HCT116 (cell line): ENCODE results near the gene KCNIP4. TPM values are rescaled to one million over a fixed set of nuclear protein-coding genes. Genes with fewer than 3 reads are reported as not detected.

Experiments used
- ATAC-seq: fragments of 200-7000 bp; cut with Tn5 transposase; 2 replicates; pipeline ENCODE4 v1.9.1; 2020; ENCODE audit warnings: mild to moderate bottlenecking, moderate library complexity
- BruUV-seq: library from RNA; stranded (reverse); fragments of 400-500 nt; replicated peaks from 2 replicates; lab custom pipeline; 2021; lab: Mats Ljungman, UMichigan
- CTCF ChIA-PET: fragments of 300-600 bp; sonication (Branson Sonifier 250); formaldehyde crosslinking; loops from one replicate; lab custom pipeline; 2021; ENCODE audit warnings: antibody characterized with exemption; lab: Charles Lee
- POLR2A ChIA-PET: fragments of 300-600, 350-600 bp; sonication (Branson Sonifier 250); formaldehyde crosslinking; loops from one replicate; lab custom pipeline; 2021; ENCODE audit warnings: antibody characterized with exemption; lab: Charles Lee
- RAD21 ChIA-PET, 2 experiments: fragments of 300-600 bp; sonication (Branson Sonifier 250); formaldehyde crosslinking; loops; one replicate each; lab custom pipeline; 2023; ENCODE audit warnings: low total read pairs in 2 of 2; ENCODE audit not compliant: uncharacterized antibody in 2 of 2, unreplicated experiment in 2 of 2, low non-redundant PET in 1 of 2; lab: Charles Lee
- DNase-seq: peaks from one replicate; pipeline ENCODE4 v3.0.0-alpha.2; 2010; ENCODE audit warnings: low read depth, low spot score
- H2AFZ ChIP-seq: fragments of 200-600 bp; shearing (Covaris generic), sonication (generic); 2 replicates; pipeline ENCODE4 v1.6.1; 2017; ENCODE audit warnings: low read depth, mixed run types, mixed read lengths, antibody characterized with exemption, low read length; ENCODE audit not compliant: poor library complexity, severe bottlenecking
- H3K27ac ChIP-seq: 2 replicates; pipeline ENCODE4 v1.5.1; 2012; ENCODE audit warnings: low read depth, low read length
- H3K27me3 ChIP-seq: fragments of 200-600 bp; sonication (generic); 2 replicates; pipeline ENCODE4 v1.6.1; 2016; ENCODE audit warnings: mixed run types, low read length, mixed read lengths; ENCODE audit not compliant: insufficient read depth
- H3K36me3 ChIP-seq, 2 experiments: fragments of 200-500 bp in 1 of 2; fragments of 200-600 bp in 1 of 2; sonication (Bioruptor generic) in 1 of 2; sonication (generic) in 1 of 2; 2 replicates each; pipeline versions ENCODE4 v1.5.1 to v1.6.1; 2014 to 2016; ENCODE audit warnings: low read length in 2 of 2, inconsistent platforms in 1 of 2, mixed read lengths in 1 of 2, mixed run types in 1 of 2; ENCODE audit not compliant: insufficient read depth in 2 of 2, control insufficient read depth in 1 of 2
- H3K4me1 ChIP-seq, 2 experiments: fragments of 200-600 bp in 1 of 2; sonication (generic) in 1 of 2; 2 replicates each; pipeline versions ENCODE4 v1.5.1 to v1.6.1; 2012 to 2017; ENCODE audit warnings: low read length in 2 of 2, inconsistent platforms in 1 of 2, mild to moderate bottlenecking in 1 of 2, mixed read lengths in 1 of 2, mixed run types in 1 of 2, moderate library complexity in 1 of 2; ENCODE audit not compliant: insufficient read depth in 2 of 2, control insufficient read depth in 1 of 2
- H3K4me2 ChIP-seq: fragments of 200-600 bp; sonication (generic); 2 replicates; pipeline ENCODE4 v1.6.1; 2017; ENCODE audit warnings: mixed run types, low read length, mixed read lengths
- H3K4me3 ChIP-seq, 2 experiments: fragments of 200-600 bp in 1 of 2; sonication (generic) in 1 of 2; replicated peaks in 1 of 2; 2 replicates each; pipeline ENCODE4 v1.5.1; 2011 to 2016; ENCODE audit warnings: low read length in 2 of 2, control low read depth in 1 of 2, low read depth in 1 of 2, mild to moderate bottlenecking in 1 of 2, mixed read lengths in 1 of 2, mixed run types in 1 of 2
- H3K79me2 ChIP-seq: fragments of 200-600 bp; sonication (generic); 2 replicates; pipeline ENCODE4 v1.6.1; 2017; ENCODE audit warnings: mild to moderate bottlenecking, mixed run types, low read length, moderate library complexity, mixed read lengths; ENCODE audit not compliant: insufficient read depth
- H3K9ac ChIP-seq: fragments of 200-600 bp; sonication (generic); 2 replicates; pipeline ENCODE4 v1.6.1; 2016; ENCODE audit warnings: low read length, mixed read lengths
- H3K9me2 ChIP-seq: fragments of 200-600 bp; sonication (generic), shearing (Covaris generic); 2 replicates; pipeline ENCODE4 v1.6.1; 2017; ENCODE audit warnings: mixed run types, mild to moderate bottlenecking, moderate library complexity; ENCODE audit not compliant: insufficient read depth
- H3K9me3 ChIP-seq, 2 experiments: fragments of 200-500 bp in 1 of 2; fragments of 200-600 bp in 1 of 2; sonication (Bioruptor generic) in 1 of 2; sonication (generic) in 1 of 2; 2 replicates each; pipeline ENCODE4 v1.6.1; 2014 to 2017; ENCODE audit warnings: low read length in 2 of 2, mixed read lengths in 2 of 2, inconsistent platforms in 1 of 2, low read depth in 1 of 2, mild to moderate bottlenecking in 1 of 2, mixed run types in 1 of 2, moderate library complexity in 1 of 2; ENCODE audit not compliant: control insufficient read depth in 1 of 2, insufficient read depth in 1 of 2
- H4K20me1 ChIP-seq: fragments of 200-600 bp; sonication (generic), shearing (Covaris generic); 2 replicates; pipeline ENCODE4 v1.6.1; 2017; ENCODE audit warnings: mixed run types, mild to moderate bottlenecking, moderate library complexity; ENCODE audit not compliant: insufficient read depth
- ATF3 ChIP-seq: IDR thresholded peaks from 2 replicates; pipeline ENCODE4 v1.6.1; 2012
- CTCF ChIP-seq, 3 experiments: fragments of 200-600 bp in 1 of 3; sonication (generic) in 1 of 3; IDR thresholded peaks in 2 of 3; conservative IDR thresholded peaks in 1 of 3; 2 replicates each; pipeline ENCODE4 v1.5.1; 2012 to 2017; ENCODE audit warnings: low read depth in 2 of 3, low read length in 2 of 3, antibody characterized with exemption in 1 of 3, borderline replicate concordance in 1 of 3, control low read depth in 1 of 3, mild to moderate bottlenecking in 1 of 3, mixed read lengths in 1 of 3, mixed run types in 1 of 3, moderate library complexity in 1 of 3; ENCODE audit not compliant: insufficient read depth in 1 of 3
- EGR1 ChIP-seq: IDR thresholded peaks from 2 replicates; pipeline ENCODE4 v1.6.1; 2012; ENCODE audit warnings: low read depth
- ELF1 ChIP-seq: IDR thresholded peaks from 2 replicates; pipeline ENCODE4 v1.6.1; 2012; ENCODE audit warnings: low read depth, borderline replicate concordance
- EZH2 ChIP-seq: fragments of 200-600 bp; sonication (generic); IDR thresholded peaks from 2 replicates; pipeline ENCODE4 v1.6.1; 2017; ENCODE audit warnings: antibody characterized with exemption, mixed run types
- EZH2phosphoT487 ChIP-seq: fragments of 200-600 bp; IDR thresholded peaks from 2 replicates; pipeline ENCODE4 v1.6.1; 2018; ENCODE audit warnings: antibody characterized with exemption, borderline replicate concordance
- FOSL1 ChIP-seq: IDR thresholded peaks from 2 replicates; pipeline ENCODE4 v1.6.1; 2012; ENCODE audit warnings: low read depth
- POLR2A ChIP-seq: IDR thresholded peaks from 2 replicates; pipeline ENCODE4 v1.7.0; 2011; ENCODE audit warnings: borderline replicate concordance; ENCODE audit not compliant: insufficient read depth, insufficient read length; ENCODE audit errors: extremely low read depth
- RAD21 ChIP-seq: IDR thresholded peaks from 2 replicates; pipeline ENCODE4 v1.6.1; 2012; ENCODE audit warnings: low read depth, mild to moderate bottlenecking
- REST ChIP-seq: IDR thresholded peaks from 2 replicates; pipeline ENCODE4 v1.6.1; 2012; ENCODE audit warnings: low read depth
- SIN3A ChIP-seq: IDR thresholded peaks from 2 replicates; pipeline ENCODE4 v1.6.1; 2012; ENCODE audit warnings: low read depth
- SP1 ChIP-seq: IDR thresholded peaks from 2 replicates; pipeline ENCODE4 v1.6.1; 2012; ENCODE audit warnings: low read depth
- TCF7L2 ChIP-seq: IDR thresholded peaks from 2 replicates; pipeline ENCODE4 v1.7.0; 2011; ENCODE audit warnings: borderline replicate concordance, inconsistent platforms; ENCODE audit not compliant: insufficient read depth, insufficient read length; ENCODE audit errors: extremely low read depth
- YY1 ChIP-seq: IDR thresholded peaks from 2 replicates; pipeline ENCODE4 v1.6.1; 2011; ENCODE audit warnings: low read length, low read depth, moderate library complexity, mild to moderate bottlenecking; ENCODE audit not compliant: insufficient replicate concordance; ENCODE audit errors: extremely low read depth
- ZBTB33 ChIP-seq: IDR thresholded peaks from 2 replicates; pipeline ENCODE4 v1.6.1; 2011; ENCODE audit warnings: mild to moderate bottlenecking, low read length, moderate library complexity; ENCODE audit not compliant: insufficient replicate concordance; ENCODE audit errors: extremely low read depth
- ZNF274 ChIP-seq: fragments of 200-500 bp; sonication (Bioruptor generic); IDR thresholded peaks from 2 replicates; pipeline ENCODE4 v1.6.1; 2014; ENCODE audit warnings: mild to moderate bottlenecking, low read depth, low read length, inconsistent platforms
- intact Hi-C: fragments of 100-400 bp; cut with micrococcal nuclease; formaldehyde crosslinking; loops from 2 replicates; pipeline ENCODE4 v1.10.0; 2022
- total RNA-seq: library from RNA; stranded (reverse); gene quantifications from one replicate; pipeline ENCODE4 v1.2.1, GENCODE V29; 2021; ENCODE audit not compliant: unreplicated experiment

The KCNIP4 gene
- total RNA-seq, 1 experiment from 2014 or later, result not detected

- BruUV-seq, result no TSS peak
- intact Hi-C loops, result no loop called here
- Histone ChIP-seq H2AFZ (no peak overlapping the region), H3K36me3 (no peaks in the 10 kb centered on the region), H3K9me3 (0 out of 4 replicates have a peak, but pooled peaks cover 0 to 4% of the 10 kb centered on the region in 2 experiments), H4K20me1 (no peaks in the 10 kb centered on the region), H3K4me3 (no peak overlapping the region), H3K27me3 (no peaks in the 10 kb centered on the region), H3K4me2 (no peak overlapping the region), H3K9ac (no peak overlapping the region), H3K4me1 (no peaks in the 10 kb centered on the region), H3K79me2 (no peaks in the 10 kb centered on the region), H3K9me2 (no peaks in the 10 kb centered on the region), H3K27ac (no peak overlapping the region)
- RAD21 ChIA-PET, result no interaction called here
- DNase-seq (no peak), ATAC-seq (no peak)
- CTCF ChIA-PET, result no interaction called here
- POLR2A ChIA-PET, result no interaction called here
- no peak for TF ChIP-seq SP1
- TF ChIP-seq ZNF274, result no peak
- TF ChIP-seq ELF1, result no peak
- TF ChIP-seq TCF7L2, result no peak
- no peak for TF ChIP-seq EGR1
- TF ChIP-seq ZBTB33, result no peak
- TF ChIP-seq YY1, result no peak
- TF ChIP-seq CTCF (IDR thresholded peaks at IDR 0.05 in 2 of 3, conservative IDR thresholded peaks at IDR 0.05 in 1 of 3; ENCODE audit: borderline replicate concordance in 1 of 3, insufficient read depth in 1 of 3, low read depth in 2 of 3, low read length in 2 of 3), result no peak
- no peak for TF ChIP-seq REST
- TF ChIP-seq EZH2phosphoT487, result no peak
- no peak for TF ChIP-seq FOSL1
- TF ChIP-seq ATF3, result no peak
- TF ChIP-seq POLR2A, result no peak
- TF ChIP-seq SIN3A, result no peak
- no peak for TF ChIP-seq RAD21
- no peak for TF ChIP-seq EZH2
Measured at GRCh38 chr4:21827575-21827974, 121.0 kb downstream of the KCNIP4 start.
